ENCODE results near the gene NSRP1. TPM values are rescaled to one million over a fixed set of nuclear protein-coding genes. Genes with fewer than 3 reads are reported as not detected.

Gene NSRP1
- total RNA-seq, 3 donors from 2014 or later = 24.5 to 41.7 (median 24.7) TPM

- intact Hi-C loops (cut with DNase I, micrococcal nuclease) = no loop called here
- no peak for TF ChIP-seq CTCF (IDR thresholded peaks at IDR 0.05)
- ATAC-seq (no peak), DNase-seq (no peak)
- Histone ChIP-seq H3K9me3 (no peaks in the 10 kb centered on the region), H3K36me3 (ENCODE audit: low read depth) (no peaks in the 10 kb centered on the region), H3K4me3 (no peak overlapping the region), H3K4me1 (ENCODE audit: low read depth) (no peaks in the 10 kb centered on the region)
Measured at GRCh38 chr17:30209930-30210329, 93.3 kb downstream of the NSRP1 start.

DNA sequence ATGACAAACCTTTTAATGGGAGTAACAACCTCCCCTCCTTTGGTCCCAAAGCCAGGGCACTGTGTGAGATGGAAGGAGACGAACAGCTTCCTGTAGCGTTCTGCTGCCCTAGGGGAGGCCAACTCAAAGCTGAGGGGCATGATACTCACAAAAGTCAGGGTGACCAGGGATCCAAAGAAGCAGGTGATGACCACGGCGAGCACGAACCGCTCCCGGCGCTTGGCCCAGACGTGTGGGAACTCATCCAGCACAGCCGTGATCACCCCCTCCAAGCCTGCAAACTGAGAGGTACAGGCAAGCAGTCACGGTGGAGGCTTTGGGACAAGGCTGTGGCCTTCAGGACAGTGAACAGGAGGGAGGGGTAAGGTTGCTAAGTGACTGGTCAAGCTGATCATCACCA lies 93.8 kb downstream of the NSRP1 start:
- DNase-seq (no peak), ATAC-seq (no peak)
- no peaks in the 10 kb centered on the region for H3K36me3 ChIP-seq (ENCODE audit: low read depth)
- no peak for TF ChIP-seq CTCF (IDR thresholded peaks at IDR 0.05)
- no peaks in the 10 kb centered on the region for H3K9me3 ChIP-seq
- H3K4me1 ChIP-seq (ENCODE audit: low read depth) = no peaks in the 10 kb centered on the region
- intact Hi-C loops (cut with DNase I, micrococcal nuclease) = no loop called here
- H3K4me3 ChIP-seq = no peak overlapping the region

GRCh38 chr17:30210901-30211300 lies 94.3 kb downstream of the NSRP1 start:
- ATAC-seq (no peak), DNase-seq (no peak)
- no peaks in the 10 kb centered on the region for H3K4me1 ChIP-seq (ENCODE audit: low read depth)
- H3K4me3 ChIP-seq = no peak overlapping the region
- H3K9me3 ChIP-seq = no peaks in the 10 kb centered on the region
- TF ChIP-seq CTCF (IDR thresholded peaks at IDR 0.05) = no peak
- H3K36me3 ChIP-seq (ENCODE audit: low read depth) = no peaks in the 10 kb centered on the region
- intact Hi-C loops (cut with DNase I, micrococcal nuclease) = no loop called here

- ATAC-seq = no peak
- no peak for DNase-seq
- Histone ChIP-seq H3K4me3 (no peak overlapping the region), H3K4me1 (ENCODE audit: low read depth) (no peaks in the 10 kb centered on the region), H3K9me3 (no peaks in the 10 kb centered on the region), H3K36me3 (ENCODE audit: low read depth) (no peaks in the 10 kb centered on the region)
- no peak for TF ChIP-seq CTCF (IDR thresholded peaks at IDR 0.05)
- intact Hi-C loops (cut with DNase I, micrococcal nuclease) = no loop called here
Measured at GRCh38 chr17:30211371-30211770, 94.8 kb downstream of the NSRP1 start.

DNA sequence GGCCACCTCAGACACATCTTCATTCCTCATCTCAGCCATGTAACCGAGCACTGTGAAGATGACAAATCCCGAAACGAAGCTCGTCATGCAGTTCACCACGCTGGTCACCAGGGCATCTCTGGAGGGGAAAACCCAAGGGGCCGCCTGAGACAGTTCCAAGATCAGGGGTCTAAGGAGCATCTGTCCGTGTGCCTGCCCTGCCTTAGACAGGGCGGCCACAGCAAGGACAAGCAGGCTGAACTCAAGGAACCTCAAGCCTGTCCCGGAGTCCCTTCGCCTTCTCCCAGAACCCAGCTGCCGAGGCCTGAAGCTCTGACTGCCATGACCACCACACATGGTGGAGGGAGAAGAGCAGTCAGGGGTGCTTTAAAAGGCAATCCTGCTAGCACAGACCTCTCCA lies 96.1 kb downstream of the NSRP1 start:
- Histone ChIP-seq H3K4me1 (ENCODE audit: low read depth) (no peaks in the 10 kb centered on the region), H3K9me3 (no peaks in the 10 kb centered on the region), H3K36me3 (ENCODE audit: low read depth) (no peaks in the 10 kb centered on the region), H3K4me3 (no peak overlapping the region)
- intact Hi-C loops (cut with DNase I, micrococcal nuclease) = no loop called here
- TF ChIP-seq CTCF (IDR thresholded peaks at IDR 0.05) = no peak
- DNase-seq (no peak), ATAC-seq (no peak)

GRCh38 chr17:30217054-30217453 lies 100.4 kb downstream of the NSRP1 start:
- Histone ChIP-seq H3K4me3 (no peak overlapping the region), H3K9me3 (no peaks in the 10 kb centered on the region), H3K36me3 (ENCODE audit: low read depth) (no peaks in the 10 kb centered on the region), H3K4me1 (ENCODE audit: low read depth) (no peaks in the 10 kb centered on the region)
- DNase-seq (no peak), ATAC-seq (no peak)
- no peak for TF ChIP-seq CTCF (IDR thresholded peaks at IDR 0.05)
- intact Hi-C loops (cut with DNase I, micrococcal nuclease) = no loop called here

Measured in mucosa of descending colon (tissue), 3 donors.